HG03097 (cell line): ENCODE data around the gene KRT6A.
"Not testable (repeated sequence)": the region's sequence is repeated elsewhere in the genome, so short reads cannot be mapped to it uniquely, and the experiment has no call there.

ENCODE experiments used
- ATAC-seq: cut with Tn5 transposase; IDR thresholded peaks from one replicate; pipeline ENCODE4 v1.9.1; 2021; ENCODE audit not compliant: unreplicated experiment, low FRiP score

Gene KRT6A

DNA sequence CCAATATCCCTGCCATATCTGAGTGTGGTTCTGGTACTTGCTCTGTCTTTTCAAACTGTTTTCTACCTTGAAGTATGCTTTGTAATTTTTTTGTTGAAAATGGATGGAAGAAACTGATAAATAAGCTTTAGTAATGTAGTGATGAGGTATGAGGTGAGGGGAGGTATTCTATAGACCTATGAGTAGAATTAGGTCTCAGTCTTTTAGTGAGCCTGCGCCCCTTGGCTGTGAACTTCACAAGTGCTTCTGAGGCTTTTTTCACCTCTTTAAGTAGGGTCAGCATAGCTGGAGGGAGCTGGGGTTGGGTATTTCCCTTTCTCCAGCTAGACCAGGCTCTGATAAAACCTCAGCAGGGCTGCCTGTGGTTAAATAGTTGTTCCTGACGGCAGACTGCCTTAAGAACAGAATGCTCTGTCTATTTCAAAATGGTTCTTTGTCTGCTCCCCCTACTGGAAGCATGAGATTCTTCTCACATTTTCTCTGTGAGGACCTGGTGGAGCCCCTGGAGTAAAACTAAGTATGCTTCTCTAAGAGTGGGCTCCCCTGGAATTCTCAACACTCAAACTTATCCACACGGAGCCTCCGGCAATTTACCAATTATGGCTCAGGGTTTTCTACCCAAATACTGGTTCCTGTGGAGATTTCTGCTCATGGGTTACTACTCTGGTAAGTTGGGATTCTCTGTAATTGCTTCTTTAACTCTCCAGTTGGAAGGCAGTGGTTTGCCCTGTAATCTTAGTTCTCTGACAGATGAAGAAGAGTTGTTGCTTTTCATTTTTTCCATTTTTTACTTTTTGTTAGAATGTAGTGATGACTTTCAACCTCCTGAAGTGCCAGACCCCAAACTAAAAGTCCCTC is 14.0 kb upstream of the KRT6A start:
- ATAC-seq = no peak

DNA sequence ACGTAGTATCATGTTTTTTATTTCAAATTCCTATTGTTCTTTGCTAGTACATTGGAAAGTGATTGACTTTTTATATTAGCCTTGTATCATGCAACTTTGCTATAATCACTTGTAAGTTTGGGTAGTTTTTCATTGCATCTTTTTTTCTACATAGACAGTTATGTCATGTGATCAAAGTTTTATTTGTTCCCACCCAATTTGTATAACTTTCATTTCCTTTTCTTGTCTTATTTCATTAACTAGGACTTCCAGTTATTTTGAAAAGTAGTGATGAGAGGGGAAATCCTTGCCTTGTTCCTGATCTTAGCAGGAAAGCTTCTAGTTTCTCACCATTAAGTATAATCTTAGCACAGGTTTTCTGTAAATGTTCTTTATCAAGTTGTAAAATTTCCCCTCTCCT is 9.8 kb upstream of the KRT6A start:
- no peak for ATAC-seq

DNA sequence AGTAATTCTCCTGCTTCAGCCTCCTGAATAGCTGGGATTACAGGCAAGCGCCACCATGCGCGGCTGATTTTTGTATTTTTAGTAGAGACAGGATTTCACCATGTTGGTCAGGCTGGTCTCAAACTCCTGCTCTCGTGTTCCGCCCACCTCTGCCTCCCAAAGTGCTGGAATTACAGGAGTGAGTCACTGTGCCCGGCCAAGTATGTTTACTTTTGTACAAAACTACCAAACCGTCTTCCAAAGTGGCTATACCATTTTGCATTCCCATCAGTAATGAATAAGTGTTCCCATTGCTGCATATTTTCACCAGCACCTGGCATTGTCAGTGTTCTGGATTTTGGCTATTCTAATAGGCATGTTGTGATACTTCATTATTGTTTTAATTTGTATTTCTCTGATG is 8.4 kb upstream of the KRT6A start:
- ATAC-seq = no peak

DNA sequence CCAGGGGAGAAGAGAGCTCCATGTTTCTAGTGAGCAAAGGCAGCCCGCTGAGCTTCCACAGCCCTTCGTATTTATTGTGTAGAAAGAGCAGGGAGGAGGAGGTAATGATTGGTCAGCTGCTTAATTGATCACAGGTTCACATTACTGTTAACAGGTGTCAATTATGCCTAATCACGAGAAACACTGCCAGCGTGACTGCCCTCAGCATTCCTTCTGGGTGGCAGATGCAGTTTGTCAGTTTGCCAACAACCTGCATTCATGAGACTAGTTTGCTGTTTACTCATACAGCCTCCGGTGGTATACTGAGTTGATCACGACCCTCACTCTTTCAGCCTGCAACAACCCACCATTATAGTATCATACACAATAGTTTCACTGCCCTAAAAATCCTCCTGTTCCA is 7.5 kb upstream of the KRT6A start:
- not testable (repeated sequence) for ATAC-seq

DNA sequence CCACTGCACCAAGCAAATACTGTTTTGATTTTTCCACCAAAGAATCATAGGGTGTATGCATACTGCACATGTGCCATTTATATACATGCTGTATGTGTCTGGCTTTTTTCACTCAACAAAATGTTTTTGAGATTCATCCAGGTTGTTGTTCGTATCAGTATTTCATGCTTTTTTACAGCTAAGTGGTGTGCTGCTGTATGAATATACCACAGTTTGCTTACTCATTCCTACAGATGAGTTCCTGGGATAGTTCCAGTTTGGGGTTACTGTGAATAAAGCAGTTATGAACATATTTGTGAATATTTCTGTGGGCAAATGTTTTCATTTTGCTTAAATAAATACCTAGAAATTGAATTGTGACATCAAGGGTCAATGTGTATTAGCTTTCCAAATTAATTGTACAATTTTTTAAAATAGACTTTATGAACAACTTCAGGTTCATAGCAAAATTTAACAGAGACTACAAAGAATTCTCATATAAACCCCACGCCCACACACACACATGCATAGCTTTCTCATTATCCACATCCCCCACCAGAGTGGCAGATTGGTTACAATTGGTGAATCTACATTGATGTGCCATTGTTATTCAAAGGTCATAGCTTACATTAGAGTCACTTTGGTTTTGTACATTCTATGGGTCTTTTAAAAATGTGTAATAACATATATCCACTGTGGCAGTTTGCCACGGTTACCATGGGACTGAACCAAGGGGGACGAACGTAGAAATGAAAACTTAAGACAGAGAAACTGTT is 6.9 kb upstream of the KRT6A start:
- no peak for ATAC-seq

DNA sequence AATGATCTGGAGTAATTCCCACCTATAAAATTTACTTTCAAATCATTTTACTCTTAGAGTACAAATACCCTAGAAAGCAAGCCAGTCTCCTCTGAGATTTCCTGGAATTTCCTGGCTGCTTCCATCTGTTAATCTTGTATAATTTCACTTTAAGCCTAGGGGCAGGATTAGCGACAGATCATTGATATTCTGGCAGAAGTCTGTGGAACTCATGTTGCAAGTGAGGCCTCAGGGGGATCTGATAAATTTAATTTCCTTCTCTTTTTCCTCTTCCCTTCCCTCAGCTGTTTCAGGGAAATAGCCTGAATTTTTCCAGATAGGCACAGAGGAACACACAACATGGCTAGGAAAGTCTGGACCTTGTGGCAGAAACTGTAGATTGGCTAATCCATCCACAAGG is 5.9 kb upstream of the KRT6A start:
- no peak for ATAC-seq

DNA sequence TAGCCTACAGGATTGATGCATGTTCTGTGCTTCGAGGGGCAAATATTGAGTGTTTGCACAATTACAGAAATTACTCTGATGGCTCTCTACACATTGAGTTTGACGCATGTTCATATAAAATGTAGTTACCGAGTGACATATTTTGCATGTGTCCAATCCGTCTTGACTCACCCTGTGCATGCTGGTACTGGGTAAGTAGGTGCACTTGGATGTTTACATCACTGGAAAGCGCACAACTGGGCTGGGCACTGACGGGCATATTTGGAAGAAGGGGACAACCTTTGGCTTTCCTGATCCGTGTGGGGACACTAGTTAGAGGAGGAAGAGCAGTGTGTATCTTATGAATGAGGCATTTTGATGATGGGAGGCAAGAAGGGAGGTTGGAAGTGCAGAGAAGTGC is 4.9 kb upstream of the KRT6A start:
- no peak for ATAC-seq

DNA sequence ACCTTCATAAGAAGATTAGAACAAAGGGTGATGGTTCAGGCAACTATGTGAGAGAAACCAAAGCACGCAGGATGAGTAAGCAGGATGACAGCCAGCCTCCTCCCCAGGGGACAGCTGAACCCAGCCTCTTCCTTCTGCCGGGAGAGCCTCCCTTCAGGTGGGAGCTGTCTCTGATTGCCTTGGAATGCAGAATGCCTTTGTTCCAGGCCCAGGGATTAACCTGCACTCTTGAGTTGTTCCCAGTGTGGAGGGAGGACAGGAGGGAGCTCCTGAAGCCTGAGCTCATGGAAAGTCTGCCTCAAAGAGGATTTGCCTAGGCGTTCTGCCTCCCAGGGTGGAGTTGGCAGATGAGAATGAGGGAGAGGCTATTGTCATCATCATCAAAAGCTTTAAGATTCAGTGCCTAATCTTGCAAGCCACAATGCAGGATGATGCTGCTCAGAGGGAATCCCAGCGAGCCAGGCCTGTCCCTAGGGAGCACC is 3.6 kb upstream of the KRT6A start:
- no peak for ATAC-seq

DNA sequence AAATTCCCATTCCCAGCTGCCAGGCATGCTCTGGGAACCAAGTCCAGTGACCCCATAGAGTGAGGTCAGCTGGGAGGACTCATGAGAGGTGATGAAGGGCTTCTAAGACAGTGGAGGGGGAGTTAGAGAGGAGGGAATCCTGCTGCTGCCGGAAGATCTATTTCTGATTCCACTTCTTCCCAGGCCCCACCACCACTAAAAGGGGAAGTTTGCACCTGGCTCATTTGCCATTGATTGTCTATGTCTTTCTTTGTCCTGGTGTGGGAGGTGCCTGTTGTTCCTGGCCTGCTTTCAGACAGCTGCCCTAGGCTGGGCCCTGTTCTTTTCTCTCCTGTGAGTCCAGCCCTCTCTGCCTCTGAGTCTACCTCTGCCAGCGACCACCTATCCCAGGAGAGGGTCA is 3.0 kb upstream of the KRT6A start:
- ATAC-seq = no peak

DNA sequence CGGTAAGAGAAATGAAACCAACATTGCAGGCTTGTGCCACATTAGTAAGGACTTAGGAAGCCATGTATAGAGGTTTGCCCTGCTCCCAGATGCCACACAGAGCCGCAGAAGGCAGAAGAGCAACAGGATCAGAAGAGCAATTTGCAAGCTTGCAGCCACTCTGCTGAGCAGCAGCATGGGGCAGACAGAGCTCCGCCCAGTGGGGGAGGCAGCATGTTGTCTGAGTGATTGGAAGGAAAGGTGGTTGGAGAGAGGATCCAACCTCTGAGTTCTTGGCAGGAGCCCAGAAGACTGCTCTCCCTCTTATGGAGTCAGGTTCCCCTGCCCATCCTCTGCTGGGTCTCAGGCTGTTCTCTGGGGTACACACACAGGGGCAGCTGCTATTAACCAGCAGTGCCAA is 2.3 kb upstream of the KRT6A start:
- no peak for ATAC-seq

DNA sequence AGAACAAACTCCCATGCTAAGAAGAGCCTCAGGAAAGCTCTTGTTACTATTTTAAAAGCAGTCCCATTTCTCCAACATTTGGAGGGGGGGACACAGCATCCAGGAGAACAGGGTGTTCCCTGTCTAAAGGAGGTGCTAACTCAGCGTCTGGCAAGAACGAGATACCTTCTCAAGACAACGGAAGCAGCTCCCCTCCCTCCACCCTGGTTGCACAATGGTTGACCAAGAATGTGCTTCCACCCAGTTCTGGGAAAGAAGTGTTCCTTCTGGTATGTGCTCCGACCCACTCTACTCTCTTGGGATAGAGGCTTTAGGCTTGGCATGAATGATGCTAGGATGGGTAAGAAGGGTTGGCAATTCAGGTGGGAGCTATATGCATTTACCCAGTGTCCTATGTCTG is 1.5 kb upstream of the KRT6A start:
- ATAC-seq = no peak

DNA sequence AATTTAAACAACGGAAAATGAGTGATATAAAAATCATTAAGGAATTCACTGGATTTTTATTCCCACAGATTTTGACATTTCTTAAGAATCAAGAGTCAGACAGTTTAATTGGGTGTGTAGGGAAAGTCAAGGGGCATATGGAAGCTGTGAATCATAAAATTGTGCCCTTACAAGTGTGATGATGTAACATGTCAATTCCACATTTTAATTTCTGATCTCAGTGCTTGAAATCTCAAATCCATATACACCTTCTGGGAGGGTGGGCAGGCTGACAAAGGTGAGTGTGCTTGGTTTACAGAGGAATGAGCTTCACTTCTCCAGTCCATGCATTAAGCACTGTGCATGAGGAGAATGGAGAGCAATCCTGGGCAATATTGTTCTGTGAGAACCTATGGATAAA is 1.0 kb upstream of the KRT6A start:
- ATAC-seq = no peak

DNA sequence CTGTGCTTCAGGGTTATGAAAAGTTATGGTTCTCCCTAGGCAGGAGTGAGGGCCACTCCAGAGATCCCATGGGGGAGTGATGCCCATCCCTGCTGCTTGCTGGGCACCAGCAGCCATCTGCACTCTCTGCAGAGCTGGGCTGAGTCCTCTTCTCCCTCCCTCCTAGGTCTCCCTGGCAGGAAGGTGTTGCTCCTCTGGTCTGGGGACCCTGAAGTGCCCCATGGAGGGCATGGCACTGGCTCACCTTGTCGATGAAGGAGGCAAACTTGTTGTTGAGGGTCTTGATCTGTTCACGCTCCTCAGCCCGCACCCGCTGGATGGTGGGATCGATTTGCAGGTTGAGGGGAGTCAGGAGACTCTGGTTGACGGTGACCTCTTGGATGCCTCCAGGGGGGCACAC is 652 bp downstream of the KRT6A start:
- ATAC-seq = not testable (repeated sequence)

DNA sequence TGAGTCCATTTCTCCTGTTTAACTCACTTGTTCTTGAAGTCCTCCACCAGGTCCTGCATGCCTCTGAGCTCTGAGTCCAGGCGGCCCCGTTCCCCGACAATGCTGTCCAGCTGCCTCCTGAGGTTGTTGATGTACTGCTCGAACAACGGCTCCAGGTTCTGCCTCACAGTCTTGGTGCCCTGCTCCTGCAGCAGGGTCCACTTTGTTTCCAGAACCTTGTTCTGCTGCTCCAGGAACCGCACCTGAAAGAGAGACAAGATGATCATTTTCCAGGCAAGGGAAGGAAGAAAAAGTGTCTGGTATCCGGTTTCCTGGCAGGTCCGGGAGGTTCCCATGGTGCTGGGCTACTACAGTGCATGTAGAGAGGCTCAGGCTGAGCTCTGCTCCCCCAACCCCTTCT is 1.6 kb downstream of the KRT6A start:
- not testable (repeated sequence) for ATAC-seq

DNA sequence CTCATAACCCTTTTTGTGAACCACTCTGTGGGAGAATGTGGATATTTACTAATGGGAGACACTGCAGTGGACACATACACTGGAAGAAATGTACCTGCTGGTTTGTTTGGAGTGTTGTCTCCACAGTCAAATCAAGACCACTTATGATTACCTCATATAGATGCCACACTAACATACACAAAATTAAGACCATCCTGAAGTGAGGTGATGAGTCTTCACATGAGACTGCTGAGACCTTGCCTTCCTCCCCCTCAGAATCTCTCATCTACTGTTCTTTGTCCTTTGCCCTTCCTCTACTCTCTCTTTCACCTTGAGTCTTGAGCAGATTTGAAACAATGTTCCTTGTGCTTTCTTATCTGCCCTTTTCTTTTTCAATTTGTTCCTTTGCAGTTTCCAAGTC is 4.3 kb downstream of the KRT6A start:
- no peak for ATAC-seq

DNA sequence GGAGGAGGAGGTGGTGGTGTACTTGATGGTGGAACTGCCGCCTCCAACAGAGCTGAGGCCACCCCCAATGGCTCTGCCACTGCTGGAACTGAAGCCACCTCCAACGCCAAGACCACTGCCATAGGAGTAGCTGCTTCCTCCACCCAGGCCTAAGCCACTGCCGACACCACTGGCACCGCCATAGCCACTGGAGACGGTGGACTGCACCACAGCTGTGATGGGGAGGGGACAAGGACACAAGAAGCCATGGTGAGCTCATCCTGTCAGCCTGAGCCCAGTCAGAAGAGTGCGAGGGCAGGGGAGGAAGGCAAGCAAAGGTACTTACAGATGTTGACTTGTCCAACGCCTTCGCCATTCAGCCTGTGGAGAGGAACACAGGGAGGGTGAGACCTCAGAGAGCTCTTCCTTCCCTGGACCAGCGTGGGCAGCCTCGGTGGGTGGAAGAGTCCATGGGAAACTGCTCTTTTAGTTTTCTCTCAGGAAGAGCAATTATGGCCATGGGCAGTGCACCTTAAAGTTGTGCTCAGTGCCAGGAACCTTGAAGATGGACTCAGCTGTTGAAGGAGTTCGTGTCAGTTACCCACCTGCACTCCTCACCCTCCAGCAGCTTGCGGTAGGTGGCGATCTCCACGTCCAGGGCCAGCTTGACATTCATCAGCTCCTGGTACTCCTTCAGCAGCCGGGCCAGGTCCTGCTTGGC is 5.2 kb downstream of the KRT6A start:
- not testable (repeated sequence) for ATAC-seq

DNA sequence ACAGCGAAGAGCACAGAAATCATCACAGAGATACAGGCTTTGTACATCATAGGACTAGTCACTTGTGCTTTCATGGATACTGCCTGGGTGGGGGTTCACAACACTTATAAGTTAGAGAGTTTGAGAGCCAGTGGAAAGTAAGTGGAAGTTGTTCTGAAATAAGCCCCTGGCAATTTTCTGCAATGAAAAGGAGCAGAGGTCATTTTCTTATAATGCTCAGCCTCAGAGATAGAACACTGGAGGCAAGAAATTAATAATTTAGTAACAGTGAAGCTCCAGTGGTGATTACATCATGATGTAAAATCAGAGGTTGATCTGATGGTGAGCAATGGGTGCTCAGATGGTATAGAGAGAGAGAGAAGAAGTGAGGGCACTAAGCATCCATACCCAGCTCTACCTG is 5.8 kb downstream of the KRT6A start:
- ATAC-seq = no peak

DNA sequence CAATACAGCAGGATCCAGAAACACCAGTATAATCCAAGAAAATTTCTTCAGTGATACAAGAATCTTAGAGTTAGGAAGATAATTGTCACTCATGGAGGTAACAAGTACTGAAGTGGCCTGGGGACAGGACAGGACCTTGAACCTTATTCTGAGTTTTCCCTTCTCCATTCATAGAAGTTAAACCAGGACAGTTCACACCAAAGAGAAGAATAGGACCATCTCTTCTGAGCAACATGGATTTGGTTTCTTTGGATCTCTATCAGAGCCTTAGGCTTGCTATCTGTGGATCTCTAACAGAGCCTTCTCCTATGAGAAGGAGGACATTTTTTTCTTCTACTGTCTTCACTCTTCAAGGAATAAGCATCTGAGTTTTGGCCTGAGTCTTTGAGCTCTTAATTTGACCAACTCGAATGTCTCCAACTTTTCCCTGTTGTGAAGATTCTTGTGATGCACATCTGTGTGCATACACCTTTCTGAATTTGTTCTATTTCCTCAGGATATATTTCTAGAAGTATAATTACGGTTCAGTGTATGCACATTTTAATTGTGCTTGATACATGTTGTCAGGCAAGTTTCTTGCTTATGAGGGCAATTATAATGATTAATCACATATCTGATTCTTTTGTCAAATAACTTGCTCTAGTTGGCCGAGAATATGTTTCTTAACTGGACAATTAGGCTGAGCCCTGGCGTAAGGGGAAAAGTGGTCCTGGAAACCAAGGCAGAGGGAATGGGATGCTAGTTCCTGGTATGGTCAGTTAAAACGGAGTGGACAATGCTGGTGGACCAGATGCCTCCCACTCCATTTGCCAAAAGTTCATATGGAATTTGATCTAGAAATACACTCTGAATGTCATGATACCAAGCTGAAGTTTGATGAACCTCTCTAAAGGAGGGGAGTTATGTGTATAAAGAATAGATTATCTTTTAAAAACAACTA is 6.6 kb downstream of the KRT6A start:
- ATAC-seq = no peak

DNA sequence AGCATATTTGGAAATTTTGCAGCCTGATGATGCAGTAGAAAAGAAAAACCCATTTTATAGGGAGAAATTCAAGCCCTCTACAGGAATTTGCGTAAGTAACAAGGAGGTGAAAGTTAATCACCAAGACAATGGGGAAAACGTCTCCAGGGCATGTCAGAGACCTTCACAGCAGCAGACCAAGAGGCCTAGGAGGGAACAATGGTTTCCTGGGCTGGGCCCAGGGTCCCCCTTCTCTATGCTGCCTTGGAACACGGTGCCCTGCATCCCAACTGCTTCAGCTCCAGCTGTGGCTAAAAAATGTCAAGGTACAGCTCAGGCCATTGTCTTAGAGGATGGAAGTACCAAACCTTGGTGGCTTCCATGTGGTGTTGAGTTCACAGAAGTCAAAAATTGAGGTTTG is 13.0 kb downstream of the KRT6A start:
- no peak for ATAC-seq

DNA sequence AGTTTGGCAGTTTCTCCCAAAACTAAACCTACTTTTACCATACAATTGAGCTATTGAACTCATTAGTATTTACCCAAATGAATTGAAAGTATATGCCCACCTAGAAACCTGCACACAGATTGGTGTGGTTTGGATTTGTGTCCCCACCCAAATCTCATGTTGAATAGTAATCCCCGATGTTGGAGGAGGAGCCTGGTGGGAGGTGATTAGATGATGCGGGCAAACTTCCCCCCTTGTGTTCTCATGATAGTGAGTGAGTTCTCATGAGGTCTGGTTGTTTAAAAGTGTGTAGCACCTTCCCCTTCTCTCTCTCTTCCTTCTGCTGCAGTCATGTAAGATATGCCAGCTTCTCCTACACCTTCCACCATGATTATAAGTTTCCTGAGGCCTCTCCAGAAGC is 15.4 kb downstream of the KRT6A start:
- no peak for ATAC-seq
